HFFc6 (cell line): ENCODE measurements around the gene NCOA1. TPM values are rescaled to one million over a fixed set of nuclear protein-coding genes. Genes with fewer than 3 reads are reported as not detected.
"Not testable (repeated sequence)": the region's sequence is repeated elsewhere in the genome, so short reads cannot be mapped to it uniquely, and the experiment has no call there.

ENCODE experiments used
- DNase-seq: peaks from one replicate; pipeline ENCODE4 v3.0.0-alpha.2; 2018
- H3K27ac Mint-ChIP-seq: 2 replicates; pipeline ENCODE4 v1.8.0; 2020; ENCODE audit warnings: mild to moderate bottlenecking, mixed read lengths
- H3K27me3 Mint-ChIP-seq: 2 replicates; pipeline ENCODE4 v1.8.0; 2021; ENCODE audit warnings: mild to moderate bottlenecking, moderate library complexity, mixed read lengths; ENCODE audit not compliant: insufficient read depth
- H3K36me3 Mint-ChIP-seq: 2 replicates; pipeline ENCODE4 v1.8.0; 2021; ENCODE audit warnings: low read depth, mixed read lengths
- H3K4me1 Mint-ChIP-seq: 2 replicates; pipeline ENCODE4 v1.8.0; 2020; ENCODE audit warnings: low read depth, mixed read lengths
- H3K4me3 Mint-ChIP-seq: 2 replicates; pipeline ENCODE4 v1.8.0; 2020; ENCODE audit warnings: mild to moderate bottlenecking, moderate library complexity, mixed read lengths
- H3K9me3 Mint-ChIP-seq: 2 replicates; pipeline ENCODE4 v1.8.0; 2020; ENCODE audit warnings: mild to moderate bottlenecking, mixed read lengths
- total RNA-seq, 6 experiments: library from RNA; stranded (reverse); fragmentation: NEBNext Ultra II Directional; extraction: Animal tissue kit (Norgen Biotek cat#: 25700); gene quantifications; 2 replicates in 1 of 6; 3 replicates in 5 of 6; pipeline ENCODE4 v1.2.3, GENCODE V29; 2021
- TF ChIP-seq, protein P1 (sequence below): fragments of 200-600 bp; sonication (generic); IDR thresholded peaks from 2 replicates; pipeline ENCODE4 v1.5.0; 2021; ENCODE audit warnings: antibody characterized with exemption, mild to moderate bottlenecking

Gene NCOA1
- total RNA-seq, 6 experiments from 2014 or later: 8.6 to 11.2 (median 10.7) TPM

DNA sequence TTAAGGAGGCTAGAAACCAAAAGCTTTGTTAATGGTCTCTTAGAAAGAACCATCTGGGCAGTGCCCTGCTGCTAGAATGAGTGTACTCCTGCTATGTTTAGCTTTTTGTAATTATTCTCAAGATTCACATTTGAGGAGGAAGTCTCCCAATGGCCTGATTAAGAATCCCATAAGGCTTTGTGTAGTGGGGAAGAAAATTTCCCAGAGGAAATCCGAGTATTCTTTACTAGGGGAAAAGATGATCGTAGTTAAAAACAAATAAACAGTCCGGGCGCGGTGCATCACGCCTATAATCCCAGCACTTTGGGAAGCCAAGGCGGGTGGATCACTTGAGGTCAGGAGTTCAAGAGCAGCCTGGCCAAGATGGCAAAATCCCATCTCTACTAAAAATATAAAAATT, 184.3 kb downstream of the NCOA1 start:
- H3K9me3 Mint-ChIP-seq: no peaks in the 10 kb centered on the region
- peaks cover 12% of the 10 kb centered on the region for H3K36me3 Mint-ChIP-seq
- no peaks in the 10 kb centered on the region; the same call in 1 of the 2 replicates for H3K27me3 Mint-ChIP-seq
- H3K4me3 Mint-ChIP-seq: no peak overlapping the region
- H3K27ac Mint-ChIP-seq: no peak overlapping the region
- no peak for DNase-seq
- H3K4me1 Mint-ChIP-seq: peaks cover 11% of the 10 kb centered on the region
- TF ChIP-seq, protein P1, sequence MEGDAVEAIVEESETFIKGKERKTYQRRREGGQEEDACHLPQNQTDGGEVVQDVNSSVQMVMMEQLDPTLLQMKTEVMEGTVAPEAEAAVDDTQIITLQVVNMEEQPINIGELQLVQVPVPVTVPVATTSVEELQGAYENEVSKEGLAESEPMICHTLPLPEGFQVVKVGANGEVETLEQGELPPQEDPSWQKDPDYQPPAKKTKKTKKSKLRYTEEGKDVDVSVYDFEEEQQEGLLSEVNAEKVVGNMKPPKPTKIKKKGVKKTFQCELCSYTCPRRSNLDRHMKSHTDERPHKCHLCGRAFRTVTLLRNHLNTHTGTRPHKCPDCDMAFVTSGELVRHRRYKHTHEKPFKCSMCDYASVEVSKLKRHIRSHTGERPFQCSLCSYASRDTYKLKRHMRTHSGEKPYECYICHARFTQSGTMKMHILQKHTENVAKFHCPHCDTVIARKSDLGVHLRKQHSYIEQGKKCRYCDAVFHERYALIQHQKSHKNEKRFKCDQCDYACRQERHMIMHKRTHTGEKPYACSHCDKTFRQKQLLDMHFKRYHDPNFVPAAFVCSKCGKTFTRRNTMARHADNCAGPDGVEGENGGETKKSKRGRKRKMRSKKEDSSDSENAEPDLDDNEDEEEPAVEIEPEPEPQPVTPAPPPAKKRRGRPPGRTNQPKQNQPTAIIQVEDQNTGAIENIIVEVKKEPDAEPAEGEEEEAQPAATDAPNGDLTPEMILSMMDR: no peak

DNA sequence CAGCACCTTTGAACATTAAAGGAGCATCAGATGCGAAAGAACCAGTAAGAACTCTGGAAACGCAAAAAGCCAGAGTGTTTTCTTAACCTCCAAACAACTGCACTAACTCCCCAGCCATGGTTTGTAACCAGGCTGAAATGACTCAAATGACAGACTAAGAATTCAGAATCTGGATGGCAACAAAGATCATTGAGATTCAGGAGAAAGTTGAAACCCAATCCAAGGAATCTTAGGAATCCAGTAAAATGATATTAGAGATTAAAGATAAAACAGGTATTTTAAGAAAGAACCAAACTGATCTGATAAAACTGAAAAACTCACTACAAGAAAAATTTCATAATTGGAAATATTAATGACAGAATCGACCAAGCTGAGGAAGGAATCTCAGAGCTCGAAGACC, 185.4 kb downstream of the NCOA1 start:
- Mint-ChIP-seq H3K36me3 (peaks cover 12% of the 10 kb centered on the region), H3K9me3 (no peaks in the 10 kb centered on the region), H3K27ac (peak overlapping the region; percentile 21; the same call in 1 of the 2 replicates), H3K4me3 (no peak overlapping the region), H3K27me3 (no peaks in the 10 kb centered on the region; the same call in 1 of the 2 replicates), H3K4me1 (peaks cover 11% of the 10 kb centered on the region)
- DNase-seq: peak; percentile 10
- TF ChIP-seq, protein P1: no peak

DNA sequence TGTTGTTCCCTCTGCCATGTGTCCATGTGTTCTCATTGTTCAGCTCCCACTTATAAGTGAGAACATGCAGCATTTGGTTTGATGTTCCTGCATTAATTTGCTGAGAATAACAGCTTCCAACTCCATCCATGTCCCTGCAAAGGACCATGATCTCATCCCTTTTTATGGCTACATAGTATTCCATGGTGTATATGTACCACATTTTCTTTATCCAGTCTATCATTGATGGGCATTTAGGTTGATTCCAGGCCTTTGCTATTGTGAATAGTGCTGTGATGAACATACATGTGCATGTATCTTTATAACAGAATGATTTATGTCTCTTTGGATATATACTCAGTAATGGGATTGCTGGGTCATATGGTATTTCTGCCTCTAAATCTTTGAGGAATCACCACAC, 187.0 kb downstream of the NCOA1 start:
- not testable (repeated sequence) for H3K9me3 Mint-ChIP-seq, H3K27ac Mint-ChIP-seq, H3K27me3 Mint-ChIP-seq, H3K4me3 Mint-ChIP-seq, DNase-seq
- Mint-ChIP-seq H3K4me1 (peaks cover 17% of the 10 kb centered on the region), H3K36me3 (peaks cover 12% of the 10 kb centered on the region)

DNA sequence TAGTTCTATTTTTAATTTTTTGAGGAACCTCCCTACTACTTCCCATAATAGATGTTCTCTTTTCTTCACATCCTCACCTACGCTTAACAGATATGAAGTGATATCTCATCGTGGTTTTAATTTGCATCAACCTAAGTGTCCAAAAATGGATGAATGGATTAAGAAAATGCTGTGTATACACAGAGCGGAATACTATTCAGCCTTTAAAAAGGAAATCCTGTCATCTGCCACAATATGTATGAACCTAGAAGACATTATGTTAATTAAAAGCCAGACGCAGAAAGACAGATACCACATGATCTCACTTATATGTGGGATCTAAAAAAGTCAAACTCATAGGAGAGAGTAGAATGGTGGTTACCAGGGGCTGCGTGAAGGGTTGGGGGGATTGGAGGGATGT, 189.1 kb downstream of the NCOA1 start:
- DNase-seq: no peak
- Mint-ChIP-seq H3K27ac (no peak overlapping the region), H3K4me1 (peaks cover 17% of the 10 kb centered on the region), H3K4me3 (no peak overlapping the region), H3K36me3 (peaks cover 12% of the 10 kb centered on the region), H3K27me3 (no peaks in the 10 kb centered on the region; the same call in 1 of the 2 replicates), H3K9me3 (no peaks in the 10 kb centered on the region)
- TF ChIP-seq, protein P1: no peak

DNA sequence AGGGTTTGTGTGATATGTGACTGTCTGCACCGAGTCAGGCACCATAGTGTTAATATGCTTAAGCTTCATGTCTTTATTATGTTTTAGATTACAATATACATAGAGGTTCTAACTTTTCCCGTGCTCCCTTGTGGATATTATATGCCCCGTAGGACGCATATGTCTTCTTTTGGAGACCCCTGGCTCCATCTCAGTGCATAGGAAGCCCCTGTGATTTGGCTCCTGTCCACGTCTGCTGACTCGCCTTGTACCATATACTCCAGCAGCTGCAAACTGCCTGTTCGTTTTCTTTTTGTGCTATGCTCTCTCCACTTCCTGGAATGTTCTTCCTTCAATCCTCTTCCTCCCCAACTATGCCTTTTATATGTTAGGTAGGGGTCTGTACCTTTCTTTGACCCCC, 191.2 kb downstream of the NCOA1 start:
- H3K9me3 Mint-ChIP-seq: no peaks in the 10 kb centered on the region
- H3K36me3 Mint-ChIP-seq: peaks cover 6% of the 10 kb centered on the region
- H3K27me3 Mint-ChIP-seq: no peaks in the 10 kb centered on the region; the same call in 1 of the 2 replicates
- no peak overlapping the region for H3K27ac Mint-ChIP-seq
- no peak overlapping the region for H3K4me3 Mint-ChIP-seq
- TF ChIP-seq, protein P1: no peak
- peaks cover 6% of the 10 kb centered on the region for H3K4me1 Mint-ChIP-seq
- no peak for DNase-seq

DNA sequence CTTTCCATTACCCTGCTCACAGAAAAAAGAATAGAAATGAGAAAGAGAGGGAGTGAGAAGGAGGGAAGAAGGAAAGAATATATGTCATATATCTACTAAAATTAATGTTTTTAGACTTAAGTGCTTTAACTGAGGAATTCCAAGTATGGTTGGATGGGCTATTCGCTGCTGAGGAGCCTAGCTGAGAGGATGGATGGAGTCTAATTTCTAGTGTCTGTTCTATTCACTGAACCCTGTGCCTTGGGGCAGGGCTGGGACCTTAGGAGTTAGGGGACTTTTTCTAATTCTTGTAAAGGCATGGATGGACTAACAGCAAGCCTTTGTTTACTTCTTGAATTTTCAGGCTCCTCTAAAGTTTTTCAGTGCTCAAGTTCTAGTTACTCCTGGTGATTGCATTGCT, 192.4 kb downstream of the NCOA1 start:
- peaks cover 14% of the 10 kb centered on the region for H3K36me3 Mint-ChIP-seq
- H3K27ac Mint-ChIP-seq: no peak overlapping the region

More for the DNA sequence above, 192.4 kb downstream of the NCOA1 start:
- no peaks in the 10 kb centered on the region for H3K9me3 Mint-ChIP-seq
- TF ChIP-seq, protein P1: no peak
- no peak for DNase-seq
- no peak overlapping the region for H3K4me3 Mint-ChIP-seq
- H3K27me3 Mint-ChIP-seq: no peaks in the 10 kb centered on the region
- H3K4me1 Mint-ChIP-seq: peaks cover 6% of the 10 kb centered on the region
